ENCODE data around the gene RGS7.

Gene RGS7

DNA sequence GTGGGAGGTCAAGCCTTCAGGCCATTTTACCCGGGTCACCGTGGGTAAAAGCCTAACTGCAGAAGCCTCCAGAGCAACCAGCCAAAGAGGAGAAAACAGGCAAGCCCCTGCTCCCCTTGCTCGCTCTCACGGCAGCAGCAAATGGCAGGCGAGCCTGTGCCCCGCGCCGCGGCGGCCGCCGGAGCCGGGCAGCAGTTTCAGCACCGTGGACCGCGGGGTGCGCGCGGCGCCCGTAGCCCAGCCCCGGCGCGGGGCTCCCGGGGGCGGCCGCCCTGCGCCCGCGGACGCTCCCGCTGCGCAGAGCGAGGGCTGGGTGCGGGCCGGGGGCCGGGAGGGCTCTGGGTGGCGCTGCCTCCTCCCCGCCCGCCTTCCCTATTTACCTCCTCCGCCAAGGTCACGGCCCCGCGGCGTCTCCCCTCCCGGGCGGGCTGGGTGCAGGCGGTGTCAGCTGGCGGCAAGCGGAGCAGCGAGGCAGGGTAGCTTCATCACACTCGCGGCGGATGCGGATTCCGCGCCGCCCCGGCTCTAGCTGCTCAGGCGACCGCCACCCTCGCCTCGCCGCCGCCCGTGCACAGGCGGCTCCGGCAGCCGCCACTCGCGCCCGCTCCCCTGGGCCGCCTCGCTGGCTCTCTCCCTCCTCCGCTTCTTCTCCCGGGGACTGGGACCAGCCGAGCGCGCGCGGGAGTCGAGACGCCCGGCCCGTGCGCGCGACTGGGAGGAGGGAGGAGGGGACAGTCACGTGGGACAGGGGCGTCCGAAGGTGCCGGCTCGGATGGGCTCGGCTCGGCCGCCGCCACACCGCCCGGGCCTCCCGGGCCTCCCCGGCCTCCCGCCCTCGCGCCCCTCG is at the start of gene RGS7:
TSS of gene RGS7 (minus strand) at position 687 of the 847 bp plus-strand sequence.
- peak; percentile 85 for DNase-seq (ENCODE audit: low spot score)

DNA sequence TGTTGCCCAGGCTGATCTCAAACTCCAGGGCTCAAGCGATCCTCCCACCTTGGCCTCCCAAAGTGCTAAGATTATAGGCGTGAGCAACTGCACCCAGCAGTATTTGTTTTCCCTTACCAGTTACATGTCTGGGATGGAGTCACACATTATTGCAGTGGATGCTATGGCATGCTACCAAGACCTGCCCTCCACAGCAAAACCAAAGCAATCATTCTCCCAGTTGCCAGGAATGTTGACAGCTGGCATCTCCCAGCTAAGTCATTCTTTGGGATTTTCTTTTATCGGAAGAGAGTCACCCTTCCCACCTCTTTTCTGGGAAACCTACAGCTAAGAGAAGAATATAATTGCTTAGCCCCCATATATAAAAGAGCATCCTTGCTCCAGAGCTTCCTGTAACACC is 49.4 kb upstream of the RGS7 start:
- no peak for DNase-seq (ENCODE audit: low spot score)

DNA sequence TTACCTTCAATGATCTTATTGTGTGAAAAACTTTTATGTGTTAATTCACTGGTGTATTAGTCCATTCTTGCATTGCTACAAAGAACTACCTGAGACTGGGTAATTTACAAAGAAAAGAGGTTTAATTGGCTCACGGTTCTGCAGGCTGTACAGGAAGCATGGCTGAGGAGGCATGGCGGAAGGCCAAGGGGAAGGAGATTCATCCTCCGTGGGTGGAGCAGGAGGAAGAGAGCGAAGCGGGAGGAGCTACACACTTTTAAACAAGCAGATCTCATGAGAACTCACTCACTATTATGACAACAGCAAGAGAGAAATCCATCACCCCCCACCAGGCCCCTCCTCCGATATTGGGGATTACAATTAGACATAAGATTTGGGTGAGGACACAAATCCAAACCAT is 44.2 kb upstream of the RGS7 start:
- DNase-seq (ENCODE audit: low spot score): no peak

DNA sequence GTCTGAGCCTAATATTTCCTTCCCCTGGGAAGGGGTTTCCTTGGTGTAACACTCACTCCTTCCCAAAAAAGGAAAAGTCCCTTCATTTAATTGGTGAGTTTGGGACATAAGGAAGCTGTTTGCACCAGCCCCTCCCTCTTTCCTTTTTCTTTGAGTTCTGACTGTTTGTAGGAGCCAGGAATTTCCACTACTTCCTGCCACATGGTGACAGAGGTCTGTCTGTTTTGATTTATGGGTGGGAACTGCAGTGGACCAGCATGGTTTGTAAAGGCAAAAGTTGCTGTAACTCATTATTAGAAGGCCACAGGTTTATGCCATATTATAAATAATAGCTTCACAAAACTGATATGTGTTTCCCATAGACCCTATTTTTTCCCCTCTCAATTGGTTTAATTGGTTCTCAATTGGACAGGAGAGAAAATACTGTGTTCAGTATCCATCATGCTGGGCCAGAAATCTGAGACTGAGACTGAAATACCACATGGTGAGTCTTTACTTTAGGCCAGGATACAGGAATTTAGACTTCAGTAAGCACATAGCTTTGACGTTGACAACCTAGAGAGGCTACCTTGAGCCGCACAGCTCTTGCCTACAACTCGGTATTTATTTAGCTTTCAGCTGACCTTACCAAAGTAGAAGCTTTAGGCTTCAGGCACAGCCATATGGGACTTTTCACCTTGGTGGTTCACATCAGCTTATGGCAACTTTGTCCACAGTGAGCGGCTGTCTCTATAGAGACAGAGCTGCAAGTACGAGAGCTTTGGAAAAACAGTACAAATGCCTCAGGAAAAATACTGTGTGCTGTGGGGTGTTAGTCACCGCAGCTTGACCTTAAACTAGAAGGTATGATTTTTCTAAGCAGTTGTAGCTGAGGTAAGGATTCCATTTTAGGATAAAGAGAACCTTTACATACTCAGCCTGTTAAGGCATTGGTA is 40.0 kb upstream of the RGS7 start:
- no peak for DNase-seq (ENCODE audit: low spot score)

DNA sequence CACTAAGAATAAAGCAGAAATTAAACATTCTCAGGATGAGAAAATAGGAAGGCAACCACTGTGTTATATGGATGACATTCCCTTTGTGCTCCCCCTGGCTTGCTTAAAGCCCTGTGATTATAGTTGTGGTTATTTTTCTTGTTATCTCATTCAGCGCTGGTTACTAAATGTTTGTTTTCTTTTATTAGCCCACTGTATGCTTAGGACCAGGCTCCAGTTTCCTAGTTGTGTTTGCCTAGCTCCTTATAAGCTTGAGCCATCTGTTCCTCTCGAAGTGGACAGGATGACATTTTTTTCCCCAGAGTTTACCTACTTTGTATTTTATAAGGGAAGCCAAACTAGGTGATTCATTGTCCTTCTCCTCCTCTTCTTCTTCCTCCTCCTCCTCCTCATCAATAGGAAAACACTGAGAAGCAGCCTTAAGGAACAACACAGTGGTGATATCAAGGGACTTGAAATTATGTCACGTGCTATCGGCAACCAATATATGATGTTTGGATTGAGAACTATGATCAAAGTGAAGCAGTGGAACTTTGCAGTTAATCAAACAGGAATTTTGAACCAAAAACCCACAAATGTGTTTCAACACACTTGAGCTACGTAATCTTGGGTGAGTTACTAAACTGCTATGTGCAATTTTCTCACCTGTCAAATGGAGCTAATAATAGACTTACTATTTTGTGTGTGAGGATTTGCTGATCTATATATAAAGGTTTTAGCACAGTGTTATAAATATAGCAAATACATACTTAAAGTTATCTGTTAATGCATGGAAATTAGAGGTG is 35.1 kb upstream of the RGS7 start:
- no peak for DNase-seq (ENCODE audit: low spot score)

DNA sequence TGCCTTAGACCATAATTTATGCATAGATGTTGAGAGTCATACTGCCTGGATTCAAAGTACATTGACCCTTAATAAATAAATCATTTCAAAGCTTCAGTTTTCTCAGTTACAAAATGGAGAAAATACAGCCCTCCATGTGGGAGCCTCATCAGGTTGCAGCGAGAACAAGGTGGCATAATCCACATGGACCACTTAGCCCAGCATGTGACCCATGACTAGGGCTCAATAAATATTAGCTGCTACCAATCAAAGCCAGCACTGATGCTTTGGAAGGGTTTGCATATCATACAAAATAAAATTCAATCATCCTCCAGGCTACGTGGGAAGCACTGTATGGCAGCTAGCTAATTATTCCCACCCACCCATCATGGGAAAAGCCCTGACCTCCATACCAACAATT is 33.5 kb upstream of the RGS7 start:
- no peak for DNase-seq (ENCODE audit: low spot score)

DNA sequence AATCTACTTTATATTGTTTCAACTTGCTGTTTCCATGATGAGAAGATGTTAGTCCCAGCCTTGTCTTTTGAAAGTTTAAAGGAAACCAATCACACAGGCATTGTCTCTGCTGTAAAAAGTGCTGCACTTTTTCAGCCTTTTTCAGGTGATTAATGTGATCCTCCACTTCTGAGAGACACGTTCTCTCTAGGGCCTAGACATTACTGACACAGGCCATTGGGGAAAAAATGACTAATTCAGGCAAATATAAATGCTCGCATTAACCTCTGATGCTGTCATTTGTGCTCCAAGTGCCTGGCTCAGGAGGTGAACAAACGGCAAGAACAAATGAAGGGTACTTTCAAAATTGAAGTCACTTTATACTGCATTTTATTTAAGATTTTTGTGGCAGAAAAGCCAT is 32.4 kb upstream of the RGS7 start:
- no peak for DNase-seq (ENCODE audit: low spot score)

DNA sequence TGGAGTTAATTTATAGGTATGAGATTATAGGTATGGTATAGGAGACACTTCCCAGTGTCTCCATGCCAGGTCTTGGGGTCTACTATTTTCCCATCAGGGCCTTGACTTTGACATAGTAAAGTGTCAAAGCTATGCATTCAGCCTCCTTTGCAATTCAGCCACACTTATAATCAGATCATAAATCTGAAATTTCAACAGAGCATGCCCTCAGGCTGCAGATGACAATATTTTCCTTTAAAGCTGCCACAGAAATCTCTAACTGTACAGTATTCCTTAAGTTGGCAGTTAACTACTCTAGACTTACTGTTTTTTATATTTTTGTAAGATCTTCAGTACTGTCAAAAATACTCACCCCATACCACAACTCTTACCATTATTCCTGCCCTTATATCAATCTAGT is 30.2 kb upstream of the RGS7 start:
- no peak for DNase-seq (ENCODE audit: low spot score)

DNA sequence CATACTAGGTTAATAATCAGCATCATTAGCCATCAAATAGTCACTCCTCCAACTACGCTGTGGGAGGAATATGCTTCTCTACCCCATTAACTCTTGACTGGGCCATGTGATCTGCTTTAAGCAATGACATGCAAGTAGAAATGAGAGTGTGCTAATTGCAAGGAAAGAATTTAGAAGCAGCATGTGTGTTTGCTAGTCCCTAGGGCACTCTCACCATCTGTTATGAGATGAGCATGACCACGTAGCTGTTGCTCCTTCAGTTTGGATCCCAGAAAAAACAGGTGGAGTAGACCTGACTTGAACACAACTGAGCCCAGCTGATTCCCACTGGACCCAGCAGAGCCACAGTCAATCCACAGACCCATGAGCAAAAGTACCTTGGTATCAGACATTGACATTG is 19.7 kb upstream of the RGS7 start:
- DNase-seq (ENCODE audit: low spot score): no peak

DNA sequence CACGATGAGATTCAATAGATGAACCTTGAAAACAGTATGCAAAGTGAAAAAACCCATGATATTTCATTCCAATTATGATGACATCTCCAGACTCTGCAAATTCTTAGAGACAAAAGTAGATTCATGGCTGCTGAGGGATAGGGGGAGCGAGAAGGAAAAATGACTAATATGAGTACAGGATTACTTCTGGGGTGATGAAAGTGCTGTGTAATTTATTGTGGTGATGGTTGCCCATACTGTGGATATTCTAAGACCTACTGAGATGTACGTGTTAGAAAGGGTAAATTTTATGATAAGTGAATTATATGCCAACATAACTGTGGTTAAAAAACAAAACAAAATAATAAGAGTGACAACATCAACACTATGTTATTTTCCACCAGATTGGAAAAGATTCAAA is 18.9 kb upstream of the RGS7 start:
- no peak for DNase-seq (ENCODE audit: low spot score)

DNA sequence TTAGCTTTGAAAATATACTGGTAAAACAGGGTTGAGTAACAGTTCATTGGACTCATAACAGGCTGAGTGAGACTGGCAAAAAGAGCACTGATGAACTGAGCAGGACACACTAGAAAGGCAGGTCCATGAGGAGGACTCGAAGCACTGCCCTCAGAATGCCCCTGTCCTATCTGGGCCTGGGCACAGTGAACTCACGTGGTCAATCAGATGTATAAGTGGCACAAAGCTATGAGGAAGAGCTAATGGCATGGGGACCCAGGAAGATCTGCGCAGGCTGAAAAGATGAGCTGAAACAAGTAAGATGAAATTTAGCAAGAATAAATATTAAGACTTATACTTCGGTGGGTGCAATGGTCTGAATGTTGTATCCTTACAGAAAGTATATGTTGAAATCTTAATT is 9.2 kb upstream of the RGS7 start:
- DNase-seq (ENCODE audit: low spot score): no peak

DNA sequence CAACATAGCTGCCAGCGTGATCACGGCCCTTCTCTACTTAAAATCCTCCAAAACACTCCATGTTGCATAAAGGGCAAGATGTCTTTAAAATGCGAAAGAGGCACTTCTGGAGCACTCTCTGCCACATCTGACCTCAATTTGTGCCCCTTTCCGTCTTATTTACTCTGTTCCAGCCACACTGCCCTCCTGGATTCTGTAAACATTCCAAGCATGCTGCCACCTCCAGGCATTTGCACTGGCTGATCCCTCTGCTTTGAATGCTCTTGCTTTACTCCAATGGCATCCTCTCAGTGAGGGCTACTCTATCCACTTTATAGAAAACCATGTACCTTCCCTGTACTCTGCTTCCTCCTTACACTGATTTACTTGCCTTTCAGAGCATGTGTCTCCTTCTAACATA is 5.3 kb upstream of the RGS7 start:
- DNase-seq (ENCODE audit: low spot score): no peak

DNA sequence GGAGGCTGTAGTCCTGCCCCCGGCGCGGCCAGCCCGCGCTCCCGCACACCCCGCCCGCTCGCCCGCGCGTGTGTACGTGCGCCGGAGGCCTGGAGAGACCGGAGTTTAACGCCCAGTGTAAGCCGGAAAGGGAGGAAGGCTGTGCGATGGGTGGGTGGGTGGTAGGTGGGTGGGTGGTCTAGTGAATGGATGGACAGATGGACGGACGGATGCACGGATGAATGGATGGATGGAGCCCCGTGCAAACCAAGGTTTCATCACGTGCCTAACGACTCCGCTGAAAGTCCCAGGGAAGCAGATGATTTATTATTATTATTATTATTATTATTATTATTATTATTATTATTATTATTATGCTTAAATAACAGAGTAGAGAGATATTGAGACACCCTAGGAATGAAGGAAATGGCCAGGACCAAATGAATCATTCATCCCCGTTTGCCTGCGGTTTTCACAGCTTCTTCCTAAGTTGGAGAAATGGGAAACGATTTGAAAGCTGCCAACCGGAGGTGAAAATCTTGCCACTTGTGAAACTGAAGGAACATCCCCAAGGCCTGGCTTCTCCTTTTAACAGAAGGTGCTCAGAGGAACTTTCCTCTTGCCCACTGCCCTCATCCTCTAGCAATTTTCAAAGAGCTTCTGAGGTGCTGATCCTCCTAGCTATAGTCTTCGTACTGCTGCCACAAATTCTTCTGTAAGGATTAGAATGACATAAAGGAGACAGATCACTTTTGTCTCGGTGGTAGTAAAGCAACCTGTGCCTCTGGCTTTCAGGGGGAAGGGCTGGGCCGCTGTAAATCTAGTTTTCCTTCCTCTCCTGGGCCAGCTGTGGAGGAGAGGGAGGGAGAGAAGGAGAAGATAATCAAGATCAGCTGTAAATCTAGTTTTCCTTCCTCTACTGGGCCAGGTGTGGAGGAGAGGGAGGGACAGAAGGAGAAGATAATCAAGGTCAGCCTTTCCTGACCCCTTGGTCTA is 648 bp upstream of the RGS7 start:
- DNase-seq (ENCODE audit: low spot score): no peak

DNA sequence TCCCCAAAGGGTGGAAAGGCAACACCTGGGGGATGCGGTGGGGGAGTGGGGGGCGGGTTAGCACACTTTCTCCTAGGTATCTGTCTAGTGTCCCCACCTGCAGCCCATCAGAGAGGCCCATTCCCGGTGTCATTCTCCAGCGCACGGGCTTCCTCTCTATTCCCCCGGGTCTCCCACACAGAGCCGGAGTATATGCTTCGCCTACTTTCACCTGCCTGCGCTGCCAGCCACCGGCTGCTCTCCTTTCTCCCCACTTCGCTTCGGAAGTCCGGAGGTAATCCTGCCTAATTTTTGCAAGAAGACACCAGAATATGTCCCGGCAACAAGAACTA is 852 bp downstream of the RGS7 start:
- DNase-seq (ENCODE audit: low spot score): peak; percentile 7

DNA sequence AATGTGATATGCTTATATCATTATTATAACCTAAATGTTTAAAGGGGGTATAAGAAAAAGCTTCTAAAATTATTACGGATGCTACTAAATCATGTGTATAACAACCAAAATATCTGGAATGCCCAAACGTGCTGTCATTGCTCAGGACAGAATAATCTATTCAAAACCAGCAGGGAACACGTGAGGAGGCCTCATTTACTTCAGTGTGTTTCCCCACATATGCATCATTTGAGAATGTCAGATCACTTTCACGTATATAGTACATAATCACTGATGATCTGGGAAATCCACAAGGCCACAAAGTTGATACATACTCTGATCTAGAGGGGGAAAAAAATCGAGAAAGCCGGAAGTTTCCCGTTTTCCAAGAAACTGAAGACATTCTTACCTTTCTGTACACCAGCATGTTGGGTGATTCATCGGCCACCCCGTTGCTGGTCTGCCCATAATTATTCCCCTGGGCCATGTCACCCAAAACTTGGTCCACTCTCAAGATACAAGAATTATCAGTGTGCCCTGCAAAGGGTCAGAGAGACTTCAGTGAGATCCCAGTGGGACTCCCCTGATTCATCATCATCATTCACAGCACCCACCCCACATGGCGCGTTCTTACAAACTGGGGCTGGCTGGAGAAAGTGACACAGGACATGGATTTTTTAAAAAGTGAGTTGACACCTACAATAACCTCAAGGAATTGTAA is 1.5 kb downstream of the RGS7 start:
- DNase-seq (ENCODE audit: low spot score): no peak

DNA sequence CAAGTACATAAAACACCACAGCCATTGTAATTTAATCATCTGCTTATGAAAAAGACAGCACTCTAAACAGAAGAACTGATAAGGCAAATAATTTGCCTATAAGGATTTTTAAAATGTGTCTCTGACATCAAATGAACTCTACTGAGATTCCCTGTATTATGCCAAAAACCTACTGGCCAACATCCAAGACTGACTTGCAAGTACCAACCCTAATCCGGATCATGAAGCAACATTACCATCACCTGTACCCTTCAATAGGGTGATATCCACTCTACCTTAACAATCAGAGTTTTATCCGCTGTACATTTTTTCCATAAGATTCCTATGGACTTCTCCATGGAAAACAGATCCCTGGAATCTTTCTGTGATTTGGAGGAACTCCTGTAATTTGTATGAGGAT is 4.6 kb downstream of the RGS7 start:
- no peak for DNase-seq (ENCODE audit: low spot score)

DNA sequence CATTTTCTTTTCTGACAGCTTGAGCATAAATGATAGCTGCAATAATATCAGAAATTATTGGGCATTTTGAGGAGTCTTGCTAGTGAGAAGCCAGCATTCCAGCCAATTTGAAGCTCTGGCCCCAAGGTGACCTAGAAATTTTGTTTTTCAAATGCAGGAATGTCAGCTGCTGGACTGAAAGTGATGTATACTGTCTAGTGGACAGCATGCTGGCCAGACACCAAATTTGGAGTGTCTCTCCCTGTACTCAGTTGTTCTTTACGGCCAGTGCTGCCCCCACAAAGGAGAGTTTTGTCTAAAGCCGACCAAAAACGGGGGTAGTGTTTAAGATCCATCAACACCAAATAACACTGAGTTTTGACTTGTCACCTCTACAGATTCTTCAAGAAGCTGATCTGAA is 5.2 kb downstream of the RGS7 start:
- DNase-seq (ENCODE audit: low spot score): no peak

DNA sequence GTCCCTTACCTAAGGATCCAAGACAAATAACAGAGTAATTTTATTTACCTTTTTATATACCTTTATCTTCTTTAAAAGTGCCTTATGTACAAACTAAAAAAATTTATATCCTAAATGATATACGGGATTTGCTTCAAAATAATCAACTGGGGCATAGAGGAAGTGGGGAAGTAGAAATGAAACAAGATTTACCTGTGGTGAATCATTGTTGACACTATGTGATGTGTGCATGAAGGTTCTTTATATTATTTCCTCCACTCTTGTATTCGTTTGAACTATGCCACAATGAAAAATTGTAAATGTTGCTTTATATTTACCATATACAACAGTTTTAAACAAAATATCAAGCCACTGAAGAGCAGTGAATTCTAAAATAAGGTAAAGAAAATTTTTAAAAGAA is 13.0 kb downstream of the RGS7 start:
- no peak for DNase-seq (ENCODE audit: low spot score)

DNA sequence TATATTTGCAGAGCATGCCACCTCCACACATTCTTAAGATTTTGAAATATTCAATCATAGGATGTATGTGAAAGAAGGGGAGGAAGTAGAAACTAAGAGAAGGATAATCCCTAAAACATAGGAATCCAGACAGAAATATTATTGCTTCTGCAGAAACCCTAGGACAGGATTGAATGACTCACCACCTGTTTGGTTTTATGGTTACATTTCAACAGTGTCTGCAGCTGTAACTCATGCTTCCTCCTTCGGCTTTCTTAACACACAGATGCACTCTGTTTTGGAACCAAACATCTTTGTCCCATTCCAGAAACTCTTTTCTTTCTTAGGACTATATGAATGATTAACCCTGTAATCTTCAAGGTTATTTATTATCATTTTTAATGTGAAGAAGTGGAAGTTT is 20.7 kb downstream of the RGS7 start:
- peak; percentile 31 for DNase-seq (ENCODE audit: low spot score)

DNA sequence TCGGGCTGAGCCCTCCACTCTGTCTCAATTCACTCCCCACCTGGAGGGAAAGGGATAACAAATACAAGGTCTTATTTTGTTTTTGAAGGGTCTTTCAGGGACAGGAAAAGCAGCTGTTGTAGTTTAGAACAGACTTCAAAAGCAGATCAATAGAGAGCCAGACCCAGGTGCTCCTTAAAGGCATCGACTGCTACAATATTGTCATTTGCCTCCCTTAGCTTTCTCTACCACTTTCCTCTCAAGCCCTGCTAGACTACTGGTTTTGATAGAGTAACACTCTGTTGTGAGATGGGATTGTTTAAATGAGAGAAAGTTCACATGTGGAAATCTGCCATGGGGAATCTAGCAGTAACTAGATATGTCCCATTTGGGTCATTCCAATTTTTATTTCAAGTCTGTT is 24.0 kb downstream of the RGS7 start:
- no peak for DNase-seq (ENCODE audit: low spot score)

DNA sequence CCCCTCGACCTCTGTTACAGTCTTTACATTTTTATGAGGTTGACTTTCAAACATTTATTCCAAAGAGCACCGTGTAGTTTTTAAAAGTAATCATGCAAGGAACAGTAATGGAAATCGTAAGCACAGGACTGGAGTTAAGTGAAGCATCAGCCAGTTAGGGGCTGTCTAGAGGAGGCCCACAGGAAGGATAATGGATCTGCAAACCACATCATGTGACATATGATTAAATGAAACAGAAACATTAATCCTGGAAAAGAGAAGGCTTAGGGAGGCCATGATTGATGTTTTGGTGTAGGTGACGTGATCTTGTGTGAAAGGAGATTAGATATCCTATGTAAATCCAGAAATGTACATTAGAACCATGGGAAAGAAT is 25.0 kb downstream of the RGS7 start:
- no peak for DNase-seq (ENCODE audit: low spot score)

Data from AG08396 (cell line).